ENCODE data around the gene NPW. TPM values are rescaled to one million over a fixed set of nuclear protein-coding genes. Genes with fewer than 3 reads are reported as not detected.

NPW gene
- total RNA-seq, 2 experiments from 2014 or later: 0.85 to 3.7 TPM

- Histone ChIP-seq H3K27ac (ENCODE audit: low read depth, low read length, poor library complexity, severe bottlenecking) (no peak overlapping the region), H3K9me3 (ENCODE audit: low read length) (no peaks in the 10 kb centered on the region), H4K20me1 (ENCODE audit: insufficient read depth, low read length) (no peaks in the 10 kb centered on the region), H3K4me1 (ENCODE audit: insufficient read depth, low read length, poor library complexity, severe bottlenecking) (peaks cover 13% of the 10 kb centered on the region), H3K9me2 (ENCODE audit: insufficient read depth, low read length) (no peaks in the 10 kb centered on the region), H2AFZ (ENCODE audit: low read length) (no peak overlapping the region), H3K4me3 (ENCODE audit: low read depth, low read length, poor library complexity, severe bottlenecking) (no peak overlapping the region), H3K36me3 (ENCODE audit: insufficient read depth, low read length) (no peaks in the 10 kb centered on the region), H3K4me2 (ENCODE audit: low read length) (no peak overlapping the region), H3K79me2 (ENCODE audit: insufficient read depth, low read depth, low read length) (no peaks in the 10 kb centered on the region)
- CTCF ChIA-PET (ENCODE audit: unreplicated experiment): no interaction called here
- DNase-seq (ENCODE audit: low spot score): no peak
- intact Hi-C loops (cut with micrococcal nuclease; ENCODE audit: unreplicated experiment): no loop called here
- TF ChIP-seq, protein P1, sequence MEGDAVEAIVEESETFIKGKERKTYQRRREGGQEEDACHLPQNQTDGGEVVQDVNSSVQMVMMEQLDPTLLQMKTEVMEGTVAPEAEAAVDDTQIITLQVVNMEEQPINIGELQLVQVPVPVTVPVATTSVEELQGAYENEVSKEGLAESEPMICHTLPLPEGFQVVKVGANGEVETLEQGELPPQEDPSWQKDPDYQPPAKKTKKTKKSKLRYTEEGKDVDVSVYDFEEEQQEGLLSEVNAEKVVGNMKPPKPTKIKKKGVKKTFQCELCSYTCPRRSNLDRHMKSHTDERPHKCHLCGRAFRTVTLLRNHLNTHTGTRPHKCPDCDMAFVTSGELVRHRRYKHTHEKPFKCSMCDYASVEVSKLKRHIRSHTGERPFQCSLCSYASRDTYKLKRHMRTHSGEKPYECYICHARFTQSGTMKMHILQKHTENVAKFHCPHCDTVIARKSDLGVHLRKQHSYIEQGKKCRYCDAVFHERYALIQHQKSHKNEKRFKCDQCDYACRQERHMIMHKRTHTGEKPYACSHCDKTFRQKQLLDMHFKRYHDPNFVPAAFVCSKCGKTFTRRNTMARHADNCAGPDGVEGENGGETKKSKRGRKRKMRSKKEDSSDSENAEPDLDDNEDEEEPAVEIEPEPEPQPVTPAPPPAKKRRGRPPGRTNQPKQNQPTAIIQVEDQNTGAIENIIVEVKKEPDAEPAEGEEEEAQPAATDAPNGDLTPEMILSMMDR (conservative IDR thresholded peaks at IDR 0.05; ENCODE audit: low read length): no peak
- no peak for TF ChIP-seq EZH2phosphoT487 (IDR thresholded peaks at IDR 0.05; ENCODE audit: borderline replicate concordance, low read depth, low read length)
- POLR2A ChIA-PET: no interaction called here
- BruUV-seq (replicated peaks): no TSS peak
Observed at GRCh38 chr16:2024032-2024420, 4.4 kb downstream of the NPW start.

GRCh38 chr16:2025251-2025650, 5.7 kb downstream of the NPW start:
- DNase-seq (ENCODE audit: low spot score): no peak
- H3K4me3 ChIP-seq (ENCODE audit: low read depth, low read length, poor library complexity, severe bottlenecking): no peak overlapping the region
- H3K9me3 ChIP-seq (ENCODE audit: low read length): no peaks in the 10 kb centered on the region
- H4K20me1 ChIP-seq (ENCODE audit: insufficient read depth, low read length): no peaks in the 10 kb centered on the region
- ChIA-PET POLR2A (no interaction called here), CTCF (ENCODE audit: unreplicated experiment) (no interaction called here)
- intact Hi-C loops (cut with micrococcal nuclease; ENCODE audit: unreplicated experiment): no loop called here
- H3K4me1 ChIP-seq (ENCODE audit: insufficient read depth, low read length, poor library complexity, severe bottlenecking): peaks cover 13% of the 10 kb centered on the region
- H3K27ac ChIP-seq (ENCODE audit: low read depth, low read length, poor library complexity, severe bottlenecking): no peak overlapping the region
- TF ChIP-seq, protein P1 (conservative IDR thresholded peaks at IDR 0.05; ENCODE audit: low read length): no peak
- TF ChIP-seq EZH2phosphoT487 (IDR thresholded peaks at IDR 0.05; ENCODE audit: borderline replicate concordance, low read depth, low read length): no peak
- no peak overlapping the region for H2AFZ ChIP-seq (ENCODE audit: low read length)
- no peaks in the 10 kb centered on the region for H3K36me3 ChIP-seq (ENCODE audit: insufficient read depth, low read length)
- no peaks in the 10 kb centered on the region for H3K79me2 ChIP-seq (ENCODE audit: insufficient read depth, low read depth, low read length)
- BruUV-seq (replicated peaks): no TSS peak
- H3K9me2 ChIP-seq (ENCODE audit: insufficient read depth, low read length): no peaks in the 10 kb centered on the region
- no peak overlapping the region for H3K4me2 ChIP-seq (ENCODE audit: low read length)

DNA sequence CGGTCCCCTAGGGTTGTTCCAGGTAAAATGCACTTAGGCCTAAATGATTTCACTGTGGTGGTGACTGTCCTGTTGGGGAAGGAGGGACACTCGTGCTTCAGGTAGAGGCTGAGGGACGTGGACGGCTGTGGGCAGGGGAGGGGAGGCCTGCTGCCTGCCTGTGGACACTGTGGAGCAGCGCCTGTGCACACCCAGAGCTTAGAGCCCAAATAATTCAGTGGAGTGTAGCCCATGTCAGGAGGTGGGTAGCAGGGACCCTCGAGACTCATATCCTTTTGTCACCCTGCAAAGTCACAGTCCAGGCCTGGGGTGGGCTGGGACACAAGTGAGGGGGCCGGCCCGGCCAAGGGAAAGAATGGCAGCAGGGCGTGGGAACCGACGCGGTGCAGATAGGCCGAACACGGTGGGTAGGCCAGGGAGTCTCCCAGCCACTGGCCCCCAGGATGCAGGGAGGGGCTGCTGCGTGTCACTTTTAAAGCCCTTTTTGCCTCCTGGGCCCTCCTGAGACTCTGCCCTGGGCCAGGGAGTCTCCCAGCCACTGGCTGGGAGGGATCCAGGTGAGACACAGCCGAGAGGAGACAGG, 6.4 kb downstream of the NPW start:
- no peak for DNase-seq (ENCODE audit: low spot score)
- H3K27ac ChIP-seq (ENCODE audit: low read depth, low read length, poor library complexity, severe bottlenecking): no peak overlapping the region
- H4K20me1 ChIP-seq (ENCODE audit: insufficient read depth, low read length): no peaks in the 10 kb centered on the region
- peak overlapping the region; percentile 17; the same call in 1 of the 2 replicates for H3K4me2 ChIP-seq (ENCODE audit: low read length)
- H3K9me3 ChIP-seq (ENCODE audit: low read length): no peaks in the 10 kb centered on the region
- H3K9me2 ChIP-seq (ENCODE audit: insufficient read depth, low read length): no peaks in the 10 kb centered on the region
- intact Hi-C loops (cut with micrococcal nuclease; ENCODE audit: unreplicated experiment): no loop called here
- ChIA-PET CTCF (ENCODE audit: unreplicated experiment) (no interaction called here), POLR2A (no interaction called here)
- H2AFZ ChIP-seq (ENCODE audit: low read length): no peak overlapping the region
- no peak overlapping the region for H3K4me3 ChIP-seq (ENCODE audit: low read depth, low read length, poor library complexity, severe bottlenecking)
- no TSS peak for BruUV-seq (replicated peaks)
- no peaks in the 10 kb centered on the region for H3K79me2 ChIP-seq (ENCODE audit: insufficient read depth, low read depth, low read length)
- TF ChIP-seq, protein P1 (conservative IDR thresholded peaks at IDR 0.05; ENCODE audit: low read length): no peak
- TF ChIP-seq EZH2phosphoT487 (IDR thresholded peaks at IDR 0.05; ENCODE audit: borderline replicate concordance, low read depth, low read length): no peak
- H3K4me1 ChIP-seq (ENCODE audit: insufficient read depth, low read length, poor library complexity, severe bottlenecking): peaks cover 13% of the 10 kb centered on the region
- no peaks in the 10 kb centered on the region for H3K36me3 ChIP-seq (ENCODE audit: insufficient read depth, low read length)

All from OCI-LY7 (cell line).